ENCODE measurements around the gene IRX3. TPM values are rescaled to one million over a fixed set of nuclear protein-coding genes. Genes with fewer than 3 reads are reported as not detected.

Gene IRX3
- total and polyA plus RNA-seq, 2 donors (not counting 1 experiment from before 2014, with no cell fraction given), result 0.22 to 0.33 TPM

DNA sequence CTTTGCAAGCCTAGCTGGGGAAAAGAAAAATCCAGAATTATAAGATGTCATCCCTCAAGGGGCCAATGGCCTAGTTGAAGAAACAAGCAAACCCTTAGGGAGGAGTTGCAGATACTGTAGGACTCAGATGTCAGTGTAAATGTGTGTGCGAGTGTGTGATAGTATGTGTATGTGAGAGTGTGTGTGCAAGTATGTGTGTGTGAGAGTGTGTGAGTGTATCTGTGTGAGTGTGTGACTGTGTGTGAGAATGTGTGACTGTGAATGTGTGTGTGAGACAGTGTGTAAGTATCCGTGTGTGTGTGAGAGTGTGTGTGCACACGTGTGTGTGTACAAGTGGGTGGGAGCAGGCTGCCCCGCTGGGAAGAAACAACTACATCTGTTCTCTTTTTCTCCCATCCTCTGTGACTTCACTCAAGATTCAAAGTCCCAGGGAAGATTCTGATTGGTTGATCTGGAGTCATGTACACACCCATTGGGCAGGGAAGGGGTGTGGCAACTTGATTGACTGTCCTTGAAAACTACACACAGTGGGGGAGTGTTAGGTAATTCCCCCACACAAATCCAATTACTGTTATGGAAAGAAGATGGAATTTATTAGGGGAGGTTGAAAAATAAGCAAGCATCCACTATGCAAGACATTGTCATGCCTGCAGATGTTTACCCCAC is 40.7 kb downstream of the IRX3 start:
- DNase-seq (ENCODE audit: low read depth in 2 of 2), result no peak
- Histone ChIP-seq H3K9ac (ENCODE audit: insufficient read depth, low read length) (no peak overlapping the region), H3K36me3 (ENCODE audit: control insufficient read depth, insufficient read depth, low read length) (no peaks in the 10 kb centered on the region), H3K4me1 (ENCODE audit: control insufficient read depth, extremely low read depth, insufficient read depth, low read length) (no peaks in the 10 kb centered on the region), H3K4me3 (replicated peaks in 1 of 4; ENCODE audit: control extremely low read depth in 1 of 4, insufficient read depth in 1 of 4, low read depth in 3 of 4, low read length in 4 of 4) (no peak overlapping the region), H4K20me1 (ENCODE audit: control insufficient read depth, extremely low read depth, insufficient read depth, low read length) (no peaks in the 10 kb centered on the region), H3K27ac (ENCODE audit: insufficient read depth, low read length) (no peak overlapping the region), H3K79me2 (ENCODE audit: control insufficient read depth, insufficient read depth, low read length) (no peaks in the 10 kb centered on the region), H3K9me3 (ENCODE audit: control insufficient read depth, insufficient read depth, low read depth, low read length) (no peaks in the 10 kb centered on the region), H3K4me2 (ENCODE audit: extremely low read depth, insufficient read depth, low read length) (no peak overlapping the region), H2AFZ (ENCODE audit: low read length) (no peak overlapping the region), H3K27me3 (ENCODE audit: control insufficient read depth, insufficient read depth, low read length) (no peaks in the 10 kb centered on the region)
- TF ChIP-seq, protein P1, sequence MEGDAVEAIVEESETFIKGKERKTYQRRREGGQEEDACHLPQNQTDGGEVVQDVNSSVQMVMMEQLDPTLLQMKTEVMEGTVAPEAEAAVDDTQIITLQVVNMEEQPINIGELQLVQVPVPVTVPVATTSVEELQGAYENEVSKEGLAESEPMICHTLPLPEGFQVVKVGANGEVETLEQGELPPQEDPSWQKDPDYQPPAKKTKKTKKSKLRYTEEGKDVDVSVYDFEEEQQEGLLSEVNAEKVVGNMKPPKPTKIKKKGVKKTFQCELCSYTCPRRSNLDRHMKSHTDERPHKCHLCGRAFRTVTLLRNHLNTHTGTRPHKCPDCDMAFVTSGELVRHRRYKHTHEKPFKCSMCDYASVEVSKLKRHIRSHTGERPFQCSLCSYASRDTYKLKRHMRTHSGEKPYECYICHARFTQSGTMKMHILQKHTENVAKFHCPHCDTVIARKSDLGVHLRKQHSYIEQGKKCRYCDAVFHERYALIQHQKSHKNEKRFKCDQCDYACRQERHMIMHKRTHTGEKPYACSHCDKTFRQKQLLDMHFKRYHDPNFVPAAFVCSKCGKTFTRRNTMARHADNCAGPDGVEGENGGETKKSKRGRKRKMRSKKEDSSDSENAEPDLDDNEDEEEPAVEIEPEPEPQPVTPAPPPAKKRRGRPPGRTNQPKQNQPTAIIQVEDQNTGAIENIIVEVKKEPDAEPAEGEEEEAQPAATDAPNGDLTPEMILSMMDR (conservative IDR thresholded peaks at IDR 0.05 in 1 of 2, IDR thresholded peaks at IDR 0.05 in 1 of 2; ENCODE audit: low read depth in 1 of 2, low read length in 2 of 2), result no peak
- TF ChIP-seq EZH2 (IDR thresholded peaks at IDR 0.05; ENCODE audit: low read length, missing control alignments), result no peak

- DNase-seq (ENCODE audit: low read depth in 2 of 2), result no peak
- Histone ChIP-seq H3K4me3 (replicated peaks in 1 of 4; ENCODE audit: control extremely low read depth in 1 of 4, insufficient read depth in 1 of 4, low read depth in 3 of 4, low read length in 4 of 4) (no peak overlapping the region), H4K20me1 (ENCODE audit: control insufficient read depth, extremely low read depth, insufficient read depth, low read length) (no peaks in the 10 kb centered on the region), H3K4me1 (ENCODE audit: control insufficient read depth, extremely low read depth, insufficient read depth, low read length) (no peaks in the 10 kb centered on the region), H3K4me2 (ENCODE audit: extremely low read depth, insufficient read depth, low read length) (no peak overlapping the region), H3K9ac (ENCODE audit: insufficient read depth, low read length) (no peak overlapping the region), H3K27me3 (ENCODE audit: control insufficient read depth, insufficient read depth, low read length) (no peaks in the 10 kb centered on the region), H3K9me3 (ENCODE audit: control insufficient read depth, insufficient read depth, low read depth, low read length) (no peaks in the 10 kb centered on the region), H3K79me2 (ENCODE audit: control insufficient read depth, insufficient read depth, low read length) (no peaks in the 10 kb centered on the region), H3K36me3 (ENCODE audit: control insufficient read depth, insufficient read depth, low read length) (no peaks in the 10 kb centered on the region), H3K27ac (ENCODE audit: insufficient read depth, low read length) (no peak overlapping the region), H2AFZ (ENCODE audit: low read length) (no peak overlapping the region)
- TF ChIP-seq EZH2 (IDR thresholded peaks at IDR 0.05; ENCODE audit: low read length, missing control alignments), result no peak
- TF ChIP-seq, protein P1 (conservative IDR thresholded peaks at IDR 0.05 in 1 of 2, IDR thresholded peaks at IDR 0.05 in 1 of 2; ENCODE audit: low read depth in 1 of 2, low read length in 2 of 2), result no peak
Observed at GRCh38 chr16:54244061-54244886, 42.3 kb downstream of the IRX3 start.

DNA sequence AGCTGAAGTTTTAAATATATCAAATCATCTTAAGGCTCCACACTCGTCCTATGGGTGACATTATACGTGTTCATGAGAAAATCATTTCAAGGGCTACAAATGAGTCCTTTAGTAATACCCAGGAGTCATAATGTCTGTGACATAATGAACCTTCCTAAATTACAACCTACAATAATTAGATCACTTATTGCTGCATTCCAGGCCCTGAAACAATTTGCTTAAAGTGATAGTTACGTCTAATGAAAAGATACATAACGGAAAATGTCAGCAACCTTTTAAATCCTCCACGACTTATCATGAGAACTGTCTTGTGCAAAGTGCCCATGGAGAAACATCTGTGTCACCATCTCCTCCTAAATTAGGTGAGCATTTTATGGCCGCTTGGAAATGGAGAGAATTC is 43.4 kb downstream of the IRX3 start:
- Histone ChIP-seq H3K9me3 (ENCODE audit: control insufficient read depth, insufficient read depth, low read depth, low read length) (no peaks in the 10 kb centered on the region), H3K79me2 (ENCODE audit: control insufficient read depth, insufficient read depth, low read length) (no peaks in the 10 kb centered on the region), H3K9ac (ENCODE audit: insufficient read depth, low read length) (no peak overlapping the region), H2AFZ (ENCODE audit: low read length) (no peak overlapping the region), H3K27me3 (ENCODE audit: control insufficient read depth, insufficient read depth, low read length) (no peaks in the 10 kb centered on the region), H3K4me2 (ENCODE audit: extremely low read depth, insufficient read depth, low read length) (no peak overlapping the region), H3K4me3 (replicated peaks in 1 of 4; ENCODE audit: control extremely low read depth in 1 of 4, insufficient read depth in 1 of 4, low read depth in 3 of 4, low read length in 4 of 4) (no peak overlapping the region), H3K4me1 (ENCODE audit: control insufficient read depth, extremely low read depth, insufficient read depth, low read length) (no peaks in the 10 kb centered on the region), H3K27ac (ENCODE audit: insufficient read depth, low read length) (no peak overlapping the region), H4K20me1 (ENCODE audit: control insufficient read depth, extremely low read depth, insufficient read depth, low read length) (no peaks in the 10 kb centered on the region), H3K36me3 (ENCODE audit: control insufficient read depth, insufficient read depth, low read length) (no peaks in the 10 kb centered on the region)
- no peak for TF ChIP-seq EZH2 (IDR thresholded peaks at IDR 0.05; ENCODE audit: low read length, missing control alignments)
- TF ChIP-seq, protein P1 (conservative IDR thresholded peaks at IDR 0.05 in 1 of 2, IDR thresholded peaks at IDR 0.05 in 1 of 2; ENCODE audit: low read depth in 1 of 2, low read length in 2 of 2), result no peak
- no peak for DNase-seq (ENCODE audit: low read depth in 2 of 2)
